Osteoblast (primary cell): Measurements from ENCODE around the gene TBC1D4. TPM values are rescaled to one million over a fixed set of nuclear protein-coding genes. Genes with fewer than 3 reads are reported as not detected.

Experiments used
- DNase-seq: peaks from one replicate; pipeline ENCODE4 v3.0.0; 2011; ENCODE audit warnings: low spot score, mixed read lengths; ENCODE audit not compliant: insufficient read length; ENCODE audit errors: missing footprints
- H2AFZ ChIP-seq: 2 replicates; pipeline ENCODE4 v1.6.0; 2011; ENCODE audit warnings: mild to moderate bottlenecking, low read length
- H3K27ac ChIP-seq: 2 replicates; pipeline ENCODE4 v1.5.1; 2011; ENCODE audit warnings: mild to moderate bottlenecking, low read depth, low read length, moderate library complexity
- H3K27me3 ChIP-seq: 2 replicates; pipeline ENCODE4 v1.6.0; 2012; ENCODE audit warnings: mild to moderate bottlenecking, control low read depth, inconsistent platforms, low read length, moderate library complexity; ENCODE audit not compliant: insufficient read depth
- H3K36me3 ChIP-seq: 2 replicates; pipeline ENCODE4 v1.5.1; 2011; ENCODE audit warnings: mild to moderate bottlenecking, low read length, control low read depth, moderate library complexity; ENCODE audit not compliant: insufficient read depth
- H3K4me1 ChIP-seq: 2 replicates; pipeline ENCODE4 v1.5.1; 2011; ENCODE audit warnings: mild to moderate bottlenecking, low read length, control low read depth, moderate library complexity; ENCODE audit not compliant: insufficient read depth
- H3K4me2 ChIP-seq: 2 replicates; pipeline ENCODE4 v1.6.0; 2011; ENCODE audit warnings: mild to moderate bottlenecking, low read length; ENCODE audit not compliant: insufficient read depth
- H3K4me3 ChIP-seq: fragments of 200-600 bp; sonication (generic); 3 replicates; pipeline ENCODE4 v1.5.1; 2012; ENCODE audit warnings: mild to moderate bottlenecking, low read length, inconsistent platforms; ENCODE audit not compliant: insufficient read depth
- H3K79me2 ChIP-seq: 2 replicates; pipeline ENCODE4 v1.6.0; 2012; ENCODE audit warnings: mild to moderate bottlenecking, low read length, control low read depth, inconsistent platforms; ENCODE audit not compliant: insufficient read depth
- H3K9me3 ChIP-seq: 2 replicates; pipeline ENCODE4 v1.5.1; 2011; ENCODE audit warnings: low read depth, low read length, control low read depth
- H4K20me1 ChIP-seq: 2 replicates; pipeline ENCODE4 v1.6.0; 2012; ENCODE audit warnings: mild to moderate bottlenecking, low read length, control low read depth; ENCODE audit not compliant: insufficient read depth
- CTCF ChIP-seq: IDR thresholded peaks from 2 replicates; pipeline ENCODE4 v1.5.1; 2011; ENCODE audit warnings: mild to moderate bottlenecking, low read depth, low read length, moderate library complexity; ENCODE audit errors: extremely low read depth
- total RNA-seq: library from RNA; depleted of rRNA; stranded (reverse); fragments of >200 nt; gene quantifications from 2 replicates; pipeline ENCODE4 v1.2.3, GENCODE V29; 2012

TBC1D4 gene
- total RNA-seq, 1 donor, result 19.5 TPM

GRCh38 chr13:75373988-75374387 is 108.0 kb downstream of the TBC1D4 start:
- DNase-seq, result no peak
- no peaks in the 10 kb centered on the region for H4K20me1 ChIP-seq
- no peak overlapping the region for H2AFZ ChIP-seq

GRCh38 chr13:75372923-75373841 is 108.8 kb downstream of the TBC1D4 start:
- no peaks in the 10 kb centered on the region for H3K27me3 ChIP-seq
- DNase-seq, result no peak
- no peaks in the 10 kb centered on the region for H4K20me1 ChIP-seq
- no peak overlapping the region for H3K27ac ChIP-seq
- H3K36me3 ChIP-seq, result no peaks in the 10 kb centered on the region
- no peak overlapping the region for H2AFZ ChIP-seq
- peaks cover 20% of the 10 kb centered on the region for H3K4me1 ChIP-seq
- no peaks in the 10 kb centered on the region for H3K9me3 ChIP-seq
- peaks cover 21% of the 10 kb centered on the region for H3K79me2 ChIP-seq
- no peak overlapping the region for H3K4me3 ChIP-seq
- H3K4me2 ChIP-seq, result peak overlapping the region; percentile 0
- no peak for TF ChIP-seq CTCF

More at GRCh38 chr13:75373988-75374387, 108.0 kb downstream of the TBC1D4 start:
- Histone ChIP-seq H3K79me2 (peaks cover 21% of the 10 kb centered on the region), H3K27me3 (no peaks in the 10 kb centered on the region), H3K27ac (no peak overlapping the region), H3K4me3 (no peak overlapping the region), H3K4me2 (no peak overlapping the region), H3K9me3 (no peaks in the 10 kb centered on the region), H3K36me3 (no peaks in the 10 kb centered on the region), H3K4me1 (peaks cover 13% of the 10 kb centered on the region)
- no peak for TF ChIP-seq CTCF

GRCh38 chr13:75372517-75372916 is 109.5 kb downstream of the TBC1D4 start:
- H3K36me3 ChIP-seq, result no peaks in the 10 kb centered on the region
- H3K4me2 ChIP-seq, result peak overlapping the region; percentile 0
- no peaks in the 10 kb centered on the region for H4K20me1 ChIP-seq
- no peak overlapping the region for H3K4me3 ChIP-seq
- H3K9me3 ChIP-seq, result no peaks in the 10 kb centered on the region
- H3K79me2 ChIP-seq, result peaks cover 21% of the 10 kb centered on the region
- H3K27ac ChIP-seq, result no peak overlapping the region
- peak; percentile 63 for TF ChIP-seq CTCF
- H2AFZ ChIP-seq, result no peak overlapping the region
- H3K27me3 ChIP-seq, result no peaks in the 10 kb centered on the region
- peaks cover 27% of the 10 kb centered on the region for H3K4me1 ChIP-seq
- DNase-seq, result no peak

GRCh38 chr13:75371203-75371602 is 110.8 kb downstream of the TBC1D4 start:
- Histone ChIP-seq H2AFZ (no peak overlapping the region), H3K4me1 (peaks cover 40% of the 10 kb centered on the region), H3K79me2 (peaks cover 22% of the 10 kb centered on the region), H4K20me1 (no peaks in the 10 kb centered on the region), H3K27me3 (no peaks in the 10 kb centered on the region), H3K4me3 (no peak overlapping the region), H3K27ac (no peak overlapping the region), H3K9me3 (no peaks in the 10 kb centered on the region), H3K36me3 (no peaks in the 10 kb centered on the region), H3K4me2 (no peak overlapping the region)
- no peak for DNase-seq
- TF ChIP-seq CTCF, result no peak
